SKM-1 treated with dmso at 0.1 percent for 144 hours (cell line): ENCODE results near the gene ANTXR2.
"Not testable (repeated sequence)": the region's sequence is repeated elsewhere in the genome, so short reads cannot be mapped to it uniquely, and the experiment has no call there.

Experiments
- DNase-seq: peaks from one replicate; lab custom pipeline; 2025; ENCODE audit not compliant: unreplicated experiment; lab: John Stamatoyannopoulos, UW

Gene ANTXR2

GRCh38 chr4:80072744-80073472 is at the start of gene ANTXR2:
Gene ANTXR2, minus strand, starts transcription at chr4:80073229. Its CDS starts 669 bp downstream, at chr4:80072560.
- DNase-seq, result peak; percentile 94

- not testable (repeated sequence) for DNase-seq
These were observed 48.8 kb upstream of the ANTXR2 start for GRCh38 chr4:80121815-80122214.

DNA sequence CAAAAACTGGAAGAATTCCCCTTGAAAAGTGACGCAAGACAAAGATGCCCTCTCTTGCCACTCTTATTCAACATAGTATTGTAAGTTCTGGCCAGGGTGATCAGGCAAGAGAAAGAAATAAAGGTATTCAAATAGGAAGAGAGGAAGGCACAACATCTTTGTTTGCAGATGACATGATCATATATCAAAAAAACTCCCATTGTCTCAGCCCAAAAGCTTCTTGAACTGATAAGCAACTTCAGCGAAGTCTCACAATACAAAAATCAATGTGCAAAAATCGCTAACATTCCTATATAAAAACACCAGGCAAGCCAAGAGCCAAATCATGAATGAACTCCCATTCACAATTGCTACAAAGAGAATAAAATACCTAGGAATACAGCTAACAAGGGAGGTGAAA is 46.6 kb upstream of the ANTXR2 start:
- DNase-seq, result not testable (repeated sequence)

GRCh38 chr4:80116516-80116915 is 43.5 kb upstream of the ANTXR2 start:
- DNase-seq, result no peak

DNA sequence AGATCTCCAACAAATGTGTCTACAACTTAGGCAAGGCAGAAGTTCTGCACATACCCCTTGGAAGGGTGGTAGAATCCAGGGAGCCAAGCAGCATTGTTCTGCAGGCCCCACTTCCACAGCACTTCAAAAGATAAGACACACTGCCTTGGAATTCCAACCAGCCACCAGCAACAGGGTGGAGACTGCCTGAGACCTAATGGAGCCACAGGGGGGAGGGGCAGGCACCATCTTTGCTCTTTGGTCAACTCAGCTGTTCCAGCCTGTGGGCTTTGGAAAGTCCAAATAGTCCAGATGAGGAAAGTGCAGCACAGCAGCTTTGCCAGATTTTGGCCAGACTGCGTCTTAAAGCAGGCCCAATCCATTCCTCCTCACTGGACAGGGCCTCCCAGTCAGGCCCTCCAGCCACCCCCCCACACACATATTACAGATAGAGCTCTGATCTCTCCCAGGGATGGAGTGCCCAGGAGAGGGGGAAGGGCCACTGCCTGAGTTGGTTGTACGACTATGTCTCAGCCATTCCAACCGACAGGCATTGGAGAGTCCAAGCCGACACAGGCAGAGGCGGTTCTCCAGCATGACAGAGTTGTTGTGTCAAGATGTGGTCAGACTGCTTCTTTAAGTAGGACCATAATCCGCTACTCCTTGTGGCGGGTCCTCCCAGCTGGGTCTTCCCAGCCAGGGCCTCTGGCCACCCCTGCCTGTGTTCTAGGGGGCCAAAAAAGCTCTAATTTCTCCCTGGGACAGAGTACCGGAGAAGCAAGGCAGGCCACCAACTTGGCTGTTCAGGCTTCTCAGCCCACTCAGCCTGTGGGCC is 42.5 kb upstream of the ANTXR2 start:
- DNase-seq, result no peak

- no peak for DNase-seq
These were observed 41.8 kb upstream of the ANTXR2 start for GRCh38 chr4:80114732-80115265.

DNA sequence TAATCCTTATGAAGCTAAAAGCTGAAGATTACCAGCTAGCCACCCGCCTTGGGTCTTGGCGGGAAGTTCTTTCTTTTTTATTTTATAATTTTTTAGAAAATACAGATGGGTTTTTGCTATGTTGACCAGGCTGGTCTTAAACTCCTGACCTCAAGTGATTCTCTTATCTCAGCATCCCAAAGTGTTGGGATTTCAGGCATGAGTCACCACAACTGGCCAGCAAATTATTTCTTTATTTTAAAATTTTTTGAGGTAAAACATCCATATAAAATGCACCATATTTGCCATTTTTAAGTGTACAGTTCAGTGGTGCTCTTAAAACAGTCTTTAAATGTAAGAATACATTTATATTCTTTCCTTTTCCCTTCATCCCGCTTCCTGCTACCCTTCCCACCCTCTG is 40.6 kb upstream of the ANTXR2 start:
- DNase-seq, result no peak

DNA sequence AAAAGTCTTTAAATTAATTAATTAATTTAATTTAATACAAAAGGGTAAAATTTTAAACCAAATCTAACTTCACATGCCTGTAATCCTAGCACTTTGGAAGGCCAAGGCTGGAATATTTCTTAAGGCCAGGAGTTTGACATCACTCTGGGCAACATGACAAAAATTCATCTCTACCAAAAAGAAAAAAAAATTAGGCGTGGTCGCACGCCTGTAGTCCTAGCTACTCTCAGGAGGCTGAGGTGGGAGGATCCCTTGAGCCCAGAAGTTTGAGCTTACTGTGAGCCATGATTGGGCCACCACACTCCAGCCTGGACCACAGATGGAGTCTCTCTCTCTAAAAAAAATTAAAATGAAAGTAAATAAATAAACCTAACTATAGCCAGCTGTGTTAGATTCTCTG is 39.2 kb upstream of the ANTXR2 start:
- DNase-seq, result no peak

GRCh38 chr4:80111276-80111675 is 38.2 kb upstream of the ANTXR2 start:
- no peak for DNase-seq

- no peak for DNase-seq
These were observed 34.3 kb upstream of the ANTXR2 start for GRCh38 chr4:80107374-80107773.

GRCh38 chr4:80104927-80105326 is 31.9 kb upstream of the ANTXR2 start:
- DNase-seq, result no peak

- DNase-seq, result no peak
These were observed 30.6 kb upstream of the ANTXR2 start for GRCh38 chr4:80103629-80104028.

DNA sequence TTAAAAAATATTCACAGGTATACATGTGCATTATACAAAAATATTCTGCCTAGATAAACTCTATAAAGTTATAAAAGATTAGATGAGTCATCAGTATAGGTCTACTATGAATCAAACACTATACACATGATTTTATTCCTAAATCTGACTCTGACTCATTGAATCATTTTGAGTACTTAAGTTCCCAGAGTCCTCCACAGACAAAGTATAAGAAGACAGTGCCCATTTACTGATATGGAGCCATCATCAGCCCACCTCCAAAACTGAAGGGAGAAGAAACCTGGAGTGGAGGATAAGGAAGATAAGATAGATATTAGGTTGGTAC is 28.7 kb upstream of the ANTXR2 start:
- no peak for DNase-seq

- no peak for DNase-seq
These were observed 28.2 kb upstream of the ANTXR2 start for GRCh38 chr4:80101071-80101791.

- DNase-seq, result no peak
These were observed 26.6 kb upstream of the ANTXR2 start for GRCh38 chr4:80099671-80100070.

GRCh38 chr4:80098635-80099034 is 25.6 kb upstream of the ANTXR2 start:
- DNase-seq, result no peak

- DNase-seq, result no peak
These were observed 24.6 kb upstream of the ANTXR2 start for GRCh38 chr4:80097400-80098177.

- no peak for DNase-seq
These were observed 23.3 kb upstream of the ANTXR2 start for GRCh38 chr4:80096175-80096850.

GRCh38 chr4:80094191-80094590 is 21.2 kb upstream of the ANTXR2 start:
- DNase-seq, result no peak

- no peak for DNase-seq
These were observed 20.5 kb upstream of the ANTXR2 start for GRCh38 chr4:80093563-80093962.
